ENCODE results near the gene MSL3B.

MSL3B gene

DNA sequence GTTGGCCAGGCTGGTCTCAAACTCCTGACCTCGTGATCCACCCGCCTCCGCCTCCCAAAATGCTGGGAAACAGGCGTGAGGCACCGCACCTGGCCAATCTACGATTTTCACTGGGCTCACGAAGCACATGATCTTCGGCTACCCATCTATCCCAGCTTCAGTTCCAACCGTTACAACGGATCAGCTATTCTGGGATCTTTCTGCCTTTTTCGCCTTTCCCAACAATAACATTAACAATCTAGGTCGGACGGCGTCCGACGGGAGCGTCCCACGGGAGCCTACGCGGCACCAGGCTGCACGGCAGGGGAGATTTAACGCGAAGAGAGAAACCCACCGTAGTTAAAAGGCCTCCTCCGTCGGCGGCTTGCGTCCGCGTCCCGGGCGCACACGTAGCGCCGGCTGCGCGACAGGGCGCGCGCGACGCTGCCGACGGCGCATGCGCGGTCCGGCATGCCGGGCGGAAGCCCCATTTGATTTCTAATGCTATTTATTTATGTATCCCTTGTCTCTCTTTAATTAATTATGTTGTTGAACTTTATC is at the start of gene MSL3B:
Gene MSL3B (minus strand): TSS at position 394 of the 540 bp plus-strand sequence.
- peak within 1 kb of the TSS; percentile 53 for H3K4me3 ChIP-seq
- H3K27ac ChIP-seq, result no peak within 1 kb of the TSS
- no peaks in the 10 kb centered on the region for H3K27me3 Mint-ChIP-seq (ENCODE audit: insufficient read depth, low read depth)
- H4K20me1 ChIP-seq (ENCODE audit: low read depth), result no peaks in the 10 kb centered on the region
- peaks cover 2% of the 10 kb centered on the region for H3K4me1 Mint-ChIP-seq
- peaks cover 22% of the 10 kb centered on the region for H3K9me3 Mint-ChIP-seq
- peak within 1 kb of the TSS; percentile 96 for H2AFZ ChIP-seq (replicated peaks)
- peak; percentile 81 for DNase-seq (ENCODE audit: low spot score)
- no peaks in the 10 kb centered on the region for H3K4me1 ChIP-seq
- H3K4me2 ChIP-seq, result peak within 1 kb of the TSS; percentile 72
- H3K9me3 ChIP-seq (ENCODE audit: low read depth), result peaks cover 10% of the 10 kb centered on the region
- H3K27ac Mint-ChIP-seq, result peak within 1 kb of the TSS; percentile 83
- no peaks in the 10 kb centered on the region for H3K36me3 ChIP-seq
- H3K9ac ChIP-seq, result no peak within 1 kb of the TSS
- H3K36me3 Mint-ChIP-seq, result peaks cover 6% of the 10 kb centered on the region
- H3K27me3 ChIP-seq, result peaks cover 39% of the 10 kb centered on the region
- peak within 1 kb of the TSS; percentile 81 for H3K4me3 Mint-ChIP-seq
- H3K79me2 ChIP-seq (ENCODE audit: low read depth), result peaks cover 5% of the 10 kb centered on the region
- H3F3A ChIP-seq (ENCODE audit: low read depth), result peaks cover 3% of the 10 kb centered on the region
- TF ChIP-seq EZH2 (IDR thresholded peaks at IDR 0.05) (no peak), EZH2phosphoT487 (IDR thresholded peaks at IDR 0.05) (no peak)
- TF ChIP-seq, protein P1, sequence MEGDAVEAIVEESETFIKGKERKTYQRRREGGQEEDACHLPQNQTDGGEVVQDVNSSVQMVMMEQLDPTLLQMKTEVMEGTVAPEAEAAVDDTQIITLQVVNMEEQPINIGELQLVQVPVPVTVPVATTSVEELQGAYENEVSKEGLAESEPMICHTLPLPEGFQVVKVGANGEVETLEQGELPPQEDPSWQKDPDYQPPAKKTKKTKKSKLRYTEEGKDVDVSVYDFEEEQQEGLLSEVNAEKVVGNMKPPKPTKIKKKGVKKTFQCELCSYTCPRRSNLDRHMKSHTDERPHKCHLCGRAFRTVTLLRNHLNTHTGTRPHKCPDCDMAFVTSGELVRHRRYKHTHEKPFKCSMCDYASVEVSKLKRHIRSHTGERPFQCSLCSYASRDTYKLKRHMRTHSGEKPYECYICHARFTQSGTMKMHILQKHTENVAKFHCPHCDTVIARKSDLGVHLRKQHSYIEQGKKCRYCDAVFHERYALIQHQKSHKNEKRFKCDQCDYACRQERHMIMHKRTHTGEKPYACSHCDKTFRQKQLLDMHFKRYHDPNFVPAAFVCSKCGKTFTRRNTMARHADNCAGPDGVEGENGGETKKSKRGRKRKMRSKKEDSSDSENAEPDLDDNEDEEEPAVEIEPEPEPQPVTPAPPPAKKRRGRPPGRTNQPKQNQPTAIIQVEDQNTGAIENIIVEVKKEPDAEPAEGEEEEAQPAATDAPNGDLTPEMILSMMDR (IDR thresholded peaks at IDR 0.05), result no peak

DNA sequence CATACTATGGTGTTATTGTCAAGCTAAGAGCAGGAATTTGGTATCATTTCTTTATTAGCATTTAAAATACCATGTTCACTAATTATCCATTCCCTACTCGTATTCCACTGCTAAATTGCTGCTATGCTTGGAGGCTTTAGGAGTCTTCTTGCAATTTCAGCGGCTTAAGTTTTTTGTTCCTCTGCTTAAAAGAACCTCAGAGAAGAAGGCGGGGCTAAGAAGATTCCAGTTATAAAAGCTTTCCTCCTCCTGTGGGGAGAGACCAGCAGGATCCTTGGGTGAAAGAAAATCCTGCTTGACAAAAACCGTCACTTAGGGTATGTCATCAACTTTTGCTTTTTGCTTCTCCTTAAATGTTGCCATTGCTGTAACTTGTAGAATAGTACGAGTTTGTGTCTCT is 48.9 kb upstream of the MSL3B start, which contains the start of gene TRPM8:
Gene TRPM8 (plus strand): TSS at position 258 of the 400 bp plus-strand sequence. CDS start 9,165 bp downstream, outside the sequence.
- TF ChIP-seq, protein P1 (IDR thresholded peaks at IDR 0.05), result no peak
- TF ChIP-seq EZH2phosphoT487 (IDR thresholded peaks at IDR 0.05), result no peak
- DNase-seq (ENCODE audit: low spot score), result peak; percentile 89
- peak within 1 kb of the TSS; percentile 83 for H3K4me2 ChIP-seq
- H3K27me3 Mint-ChIP-seq (ENCODE audit: insufficient read depth, low read depth), result peaks cover 11% of the 10 kb centered on the region
- peak within 1 kb of the TSS; percentile 64 for H2AFZ ChIP-seq (replicated peaks)
- H4K20me1 ChIP-seq (ENCODE audit: low read depth), result no peaks in the 10 kb centered on the region
- H3K36me3 ChIP-seq, result no peaks in the 10 kb centered on the region
- H3K36me3 Mint-ChIP-seq, result no peaks in the 10 kb centered on the region
- H3K9me3 ChIP-seq (ENCODE audit: low read depth), result no peaks in the 10 kb centered on the region
- H3K27me3 ChIP-seq, result no peaks in the 10 kb centered on the region
- peak within 1 kb of the TSS; percentile 43 for H3K4me3 ChIP-seq
- peaks cover 42% of the 10 kb centered on the region for H3K4me1 Mint-ChIP-seq
- H3K27ac Mint-ChIP-seq, result peak within 1 kb of the TSS; percentile 87
- H3K27ac ChIP-seq, result peak within 1 kb of the TSS; percentile 69
- peaks cover 9% of the 10 kb centered on the region for H3K79me2 ChIP-seq (ENCODE audit: low read depth)
- H3F3A ChIP-seq (ENCODE audit: low read depth), result peaks cover 29% of the 10 kb centered on the region
- no peaks in the 10 kb centered on the region for H3K9me3 Mint-ChIP-seq
- H3K4me1 ChIP-seq, result peaks cover 40% of the 10 kb centered on the region
- peak within 1 kb of the TSS; percentile 62 for H3K4me3 Mint-ChIP-seq
- H3K9ac ChIP-seq, result no peak within 1 kb of the TSS

GRCh38 chr2:233915128-233915527 is 46.9 kb upstream of the MSL3B start:
- peak overlapping the region; percentile 39 for H3K27ac Mint-ChIP-seq
- H3K4me1 Mint-ChIP-seq, result peaks cover 39% of the 10 kb centered on the region
- peaks cover 9% of the 10 kb centered on the region for H3K27me3 Mint-ChIP-seq (ENCODE audit: insufficient read depth, low read depth)
- no peak overlapping the region for H2AFZ ChIP-seq (replicated peaks)
- no peak overlapping the region for H3K4me3 Mint-ChIP-seq
- peaks cover 29% of the 10 kb centered on the region for H3F3A ChIP-seq (ENCODE audit: low read depth)
- H3K27ac ChIP-seq, result no peak overlapping the region
- no peaks in the 10 kb centered on the region for H3K36me3 Mint-ChIP-seq
- no peak overlapping the region for H3K4me2 ChIP-seq
- H3K9me3 Mint-ChIP-seq, result no peaks in the 10 kb centered on the region
- H3K27me3 ChIP-seq, result peaks cover 8% of the 10 kb centered on the region
- peaks cover 40% of the 10 kb centered on the region for H3K4me1 ChIP-seq
- no peak overlapping the region for H3K4me3 ChIP-seq
- no peaks in the 10 kb centered on the region for H4K20me1 ChIP-seq (ENCODE audit: low read depth)
- no peaks in the 10 kb centered on the region for H3K36me3 ChIP-seq
- H3K9ac ChIP-seq, result no peak overlapping the region
- TF ChIP-seq EZH2phosphoT487 (IDR thresholded peaks at IDR 0.05), result no peak
- TF ChIP-seq, protein P1 (IDR thresholded peaks at IDR 0.05), result peak; percentile 49
- H3K79me2 ChIP-seq (ENCODE audit: low read depth), result peaks cover 9% of the 10 kb centered on the region
- H3K9me3 ChIP-seq (ENCODE audit: low read depth), result no peaks in the 10 kb centered on the region
- peak; percentile 33 for DNase-seq (ENCODE audit: low spot score)

All from neural progenitor cell (in vitro differentiated cells).